ENCODE measurements around the gene ARHGEF19. TPM values are rescaled to one million over a fixed set of nuclear protein-coding genes. Genes with fewer than 3 reads are reported as not detected.
A peak's percentile ranks its signal among the peaks of the same experiment; 100 is the strongest.
"Not testable (repeated sequence)": the region's sequence is repeated elsewhere in the genome, so short reads cannot be mapped to it uniquely, and the experiment has no call there.

Gene ARHGEF19
- total and polyA plus RNA-seq, 2 donors from 2014 or later = 3.5 to 8.2 TPM

DNA sequence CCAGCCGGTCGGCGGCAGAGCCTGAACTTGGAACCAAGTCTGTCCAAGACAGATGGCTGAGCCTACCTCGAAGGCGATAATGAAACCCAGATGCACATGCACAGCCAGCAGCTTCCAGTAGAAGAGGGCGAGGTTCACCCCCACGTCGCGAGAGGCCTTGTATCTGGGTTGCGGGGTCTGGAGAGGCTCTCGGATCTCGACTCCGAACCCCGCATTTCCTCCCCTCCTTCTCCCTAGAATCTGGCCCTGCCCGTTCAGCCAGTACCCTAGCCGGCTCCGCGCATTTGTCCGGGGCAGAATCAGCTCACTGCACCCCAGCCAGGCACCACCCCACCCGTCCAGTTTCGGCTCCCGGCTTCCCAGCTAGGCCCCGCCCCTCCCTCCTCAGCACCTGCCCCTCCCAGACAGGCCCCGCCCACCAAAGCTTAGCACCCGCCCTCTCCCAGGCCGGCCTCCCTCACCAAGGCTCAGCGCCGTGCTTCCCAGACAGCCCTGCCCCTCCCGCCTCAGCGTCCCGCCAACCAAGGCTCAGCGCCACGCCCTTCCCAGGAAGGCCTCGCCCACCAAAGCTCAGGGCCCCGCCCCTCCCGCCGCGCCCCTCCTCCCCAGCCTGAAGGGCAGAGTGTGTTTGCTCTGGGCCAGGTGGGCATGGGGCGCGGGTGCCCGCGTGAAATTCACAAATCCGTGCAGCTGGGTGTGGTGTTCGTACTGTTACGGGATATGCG is 4.8 kb upstream of the ARHGEF19 start:
- Histone ChIP-seq H3K9me3 (ENCODE audit: control insufficient read depth in 2 of 3, insufficient read depth in 1 of 3, low read length in 3 of 3) (no peaks in the 10 kb centered on the region), H3K9ac (ENCODE audit: low read length in 3 of 3) (peak overlapping the region in 2 of 3 donors; percentile 59 to 61), H3K27me3 (ENCODE audit: control insufficient read depth, insufficient read depth, low read length) (no peaks in the 10 kb centered on the region), H3K4me1 (ENCODE audit: control insufficient read depth in 2 of 3, insufficient read depth in 2 of 3, low read depth in 1 of 3, low read length in 3 of 3) (peaks cover 0 to 13% (median 0%) of the 10 kb centered on the region in 3 donors), H3K36me3 (ENCODE audit: control insufficient read depth in 2 of 3, insufficient read depth in 3 of 3, low read length in 3 of 3) (no peaks in the 10 kb centered on the region), H3K27ac (ENCODE audit: low read depth in 2 of 2, low read length in 2 of 2) (peak overlapping the region; percentile 48 to 67), H3K4me3 (ENCODE audit: low read length in 3 of 3) (peak overlapping the region; percentile 44 to 73 (median 71))
- DNase-seq (peak; percentile 98 to 100 (median 98)), FAIRE-seq (no peak)
- intact Hi-C loops (cut with DNase I) = no loop called here
- TF ChIP-seq, protein P1, sequence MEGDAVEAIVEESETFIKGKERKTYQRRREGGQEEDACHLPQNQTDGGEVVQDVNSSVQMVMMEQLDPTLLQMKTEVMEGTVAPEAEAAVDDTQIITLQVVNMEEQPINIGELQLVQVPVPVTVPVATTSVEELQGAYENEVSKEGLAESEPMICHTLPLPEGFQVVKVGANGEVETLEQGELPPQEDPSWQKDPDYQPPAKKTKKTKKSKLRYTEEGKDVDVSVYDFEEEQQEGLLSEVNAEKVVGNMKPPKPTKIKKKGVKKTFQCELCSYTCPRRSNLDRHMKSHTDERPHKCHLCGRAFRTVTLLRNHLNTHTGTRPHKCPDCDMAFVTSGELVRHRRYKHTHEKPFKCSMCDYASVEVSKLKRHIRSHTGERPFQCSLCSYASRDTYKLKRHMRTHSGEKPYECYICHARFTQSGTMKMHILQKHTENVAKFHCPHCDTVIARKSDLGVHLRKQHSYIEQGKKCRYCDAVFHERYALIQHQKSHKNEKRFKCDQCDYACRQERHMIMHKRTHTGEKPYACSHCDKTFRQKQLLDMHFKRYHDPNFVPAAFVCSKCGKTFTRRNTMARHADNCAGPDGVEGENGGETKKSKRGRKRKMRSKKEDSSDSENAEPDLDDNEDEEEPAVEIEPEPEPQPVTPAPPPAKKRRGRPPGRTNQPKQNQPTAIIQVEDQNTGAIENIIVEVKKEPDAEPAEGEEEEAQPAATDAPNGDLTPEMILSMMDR (IDR thresholded peaks at IDR 0.05; ENCODE audit: borderline replicate concordance, extremely low read depth, insufficient read depth) = no peak

DNA sequence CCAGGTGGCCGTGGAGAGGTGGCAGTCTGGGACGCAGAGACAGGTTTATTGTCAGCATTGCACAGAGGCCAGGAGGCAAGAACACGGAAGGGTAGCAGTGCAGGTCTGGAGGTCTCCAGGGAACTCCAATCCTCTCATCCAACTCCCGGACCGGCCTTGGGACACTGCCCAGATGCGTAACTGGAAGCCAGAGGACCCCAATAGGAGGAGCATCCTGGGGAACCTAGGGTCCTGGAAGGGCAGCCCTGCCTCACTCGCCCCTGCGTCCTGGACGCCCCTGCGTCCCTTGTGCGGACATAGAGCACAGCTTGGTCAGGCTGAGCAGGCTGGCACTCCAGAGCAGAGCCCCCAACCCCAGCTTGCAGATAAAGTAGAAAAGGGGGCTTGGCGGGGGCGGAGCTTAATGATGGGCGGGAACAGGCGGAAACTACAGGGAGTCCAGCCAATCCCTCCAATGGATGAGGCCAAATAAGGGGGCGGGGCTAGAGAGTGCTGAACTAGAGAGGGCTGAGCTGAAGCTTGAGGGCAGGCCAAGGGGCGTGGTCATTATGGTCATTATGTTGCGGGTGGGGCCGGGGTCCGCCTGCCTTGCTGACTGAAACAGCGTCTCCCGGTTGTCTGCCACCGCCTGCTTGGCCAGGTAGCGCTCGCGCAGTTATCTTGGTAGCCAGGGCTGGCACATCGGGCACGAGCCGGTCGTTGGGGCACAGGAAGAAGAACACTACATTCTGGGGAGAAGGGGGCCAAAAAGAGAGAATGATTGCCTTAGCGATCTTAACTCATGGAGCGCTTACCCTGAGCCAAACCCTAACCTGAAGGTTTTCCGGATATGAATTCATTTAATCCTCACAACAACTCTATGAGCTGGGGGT is 3.7 kb upstream of the ARHGEF19 start:
- DNase-seq = peak; percentile 93 to 97 (median 95)
- TF ChIP-seq, protein P1 (IDR thresholded peaks at IDR 0.05; ENCODE audit: borderline replicate concordance, extremely low read depth, insufficient read depth) = no peak
- Histone ChIP-seq H3K4me3 (ENCODE audit: low read length in 3 of 3) (peak overlapping the region; percentile 44 to 73 (median 71)), H3K36me3 (ENCODE audit: control insufficient read depth in 2 of 3, insufficient read depth in 3 of 3, low read length in 3 of 3) (no peaks in the 10 kb centered on the region), H3K9me3 (ENCODE audit: control insufficient read depth in 2 of 3, insufficient read depth in 1 of 3, low read length in 3 of 3) (no peaks in the 10 kb centered on the region), H3K27me3 (ENCODE audit: control insufficient read depth, insufficient read depth, low read length) (no peaks in the 10 kb centered on the region), H3K9ac (ENCODE audit: low read length in 3 of 3) (peak overlapping the region in 1 of 3 donors; percentile 61), H3K27ac (ENCODE audit: low read depth in 2 of 2, low read length in 2 of 2) (no peak overlapping the region), H3K4me1 (ENCODE audit: control insufficient read depth in 2 of 3, insufficient read depth in 2 of 3, low read depth in 1 of 3, low read length in 3 of 3) (peaks cover 0 to 17% (median 0%) of the 10 kb centered on the region in 3 donors)
- intact Hi-C loops (cut with DNase I) = no loop called here
- FAIRE-seq = no peak

DNA sequence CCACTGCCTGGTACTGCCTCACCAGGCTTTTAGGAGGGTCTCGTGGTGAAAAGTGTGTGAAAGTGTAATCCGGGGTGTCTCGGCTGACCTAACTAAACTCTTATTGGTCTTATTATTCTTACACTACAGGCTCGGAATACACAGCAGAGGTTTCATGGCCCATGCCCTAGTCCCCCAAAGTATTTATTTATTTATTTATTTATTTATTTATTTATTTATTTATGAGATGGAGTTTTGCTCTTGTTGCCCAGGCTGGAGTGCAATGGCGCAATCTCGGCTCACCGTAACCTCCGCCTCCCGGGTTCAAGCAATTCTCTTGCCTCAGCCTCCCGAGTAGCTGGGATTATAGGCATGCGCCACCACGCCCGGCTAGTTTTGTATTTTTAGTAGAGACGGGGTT is 2.8 kb upstream of the ARHGEF19 start:
- H3K4me1 ChIP-seq (ENCODE audit: control insufficient read depth in 2 of 3, insufficient read depth in 2 of 3, low read depth in 1 of 3, low read length in 3 of 3) = peaks cover 0 to 17% (median 0%) of the 10 kb centered on the region in 3 donors
- H3K27me3 ChIP-seq (ENCODE audit: control insufficient read depth, insufficient read depth, low read length); H3K27ac ChIP-seq (ENCODE audit: low read depth in 2 of 2, low read length in 2 of 2); intact Hi-C loops (cut with DNase I); H3K4me3 ChIP-seq (ENCODE audit: low read length in 3 of 3); DNase-seq; FAIRE-seq; H3K36me3 ChIP-seq (ENCODE audit: control insufficient read depth in 2 of 3, insufficient read depth in 3 of 3, low read length in 3 of 3); H3K9ac ChIP-seq (ENCODE audit: low read length in 3 of 3); H3K9me3 ChIP-seq (ENCODE audit: control insufficient read depth in 2 of 3, insufficient read depth in 1 of 3, low read length in 3 of 3): not testable (repeated sequence)

DNA sequence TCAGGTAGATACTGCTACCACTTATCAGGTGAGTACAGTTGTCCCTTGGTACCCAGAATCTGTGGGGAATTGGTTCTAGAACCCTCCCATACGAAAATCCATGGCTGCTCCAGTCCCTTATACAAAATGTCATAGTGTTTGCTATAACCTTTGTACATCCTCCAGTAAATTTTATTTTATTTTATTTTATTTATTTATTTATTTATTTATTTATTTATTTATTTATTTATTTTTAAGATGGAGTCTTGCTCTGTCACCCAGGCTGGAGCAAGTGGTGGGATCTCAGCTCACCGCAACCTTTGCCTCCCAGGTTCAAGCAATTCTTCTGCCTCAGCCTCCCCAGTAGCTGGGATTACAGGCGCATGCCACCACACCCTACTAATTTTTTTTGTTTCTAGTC is 1.1 kb upstream of the ARHGEF19 start:
- DNase-seq; H3K27ac ChIP-seq (ENCODE audit: low read depth in 2 of 2, low read length in 2 of 2): not testable (repeated sequence)

More for the DNA sequence above, 1.1 kb upstream of the ARHGEF19 start:
- H3K4me1 ChIP-seq (ENCODE audit: control insufficient read depth in 2 of 3, insufficient read depth in 2 of 3, low read depth in 1 of 3, low read length in 3 of 3) = peaks cover 0 to 17% (median 0%) of the 10 kb centered on the region in 3 donors
- H3K27me3 ChIP-seq (ENCODE audit: control insufficient read depth, insufficient read depth, low read length); H3K4me3 ChIP-seq (ENCODE audit: low read length in 3 of 3); H3K9ac ChIP-seq (ENCODE audit: low read length in 3 of 3); FAIRE-seq; H3K9me3 ChIP-seq (ENCODE audit: control insufficient read depth in 2 of 3, insufficient read depth in 1 of 3, low read length in 3 of 3); intact Hi-C loops (cut with DNase I); H3K36me3 ChIP-seq (ENCODE audit: control insufficient read depth in 2 of 3, insufficient read depth in 3 of 3, low read length in 3 of 3): not testable (repeated sequence)

Data from kidney (tissue), 14 donors.